BLaER1 (cell line): ENCODE data around the gene ATG9A.
"Not testable (repeated sequence)": the region's sequence is repeated elsewhere in the genome, so short reads cannot be mapped to it uniquely, and the experiment has no call there.

Experiments
- H3K27ac ChIP-seq: shearing (Covaris generic); formaldehyde crosslinking; 2 replicates; pipeline ENCODE4 v1.8.1; 2022
- H3K27me3 ChIP-seq: shearing (Covaris generic); formaldehyde crosslinking; 2 replicates; pipeline ENCODE4 v1.8.1; 2022
- H3K36me3 ChIP-seq: shearing (Covaris generic); formaldehyde crosslinking; 2 replicates; pipeline ENCODE4 v1.8.1; 2022
- H3K4me1 ChIP-seq: shearing (Covaris generic); formaldehyde crosslinking; 2 replicates; pipeline ENCODE4 v1.8.1; 2022
- H3K4me2 ChIP-seq: shearing (Covaris generic); formaldehyde crosslinking; 2 replicates; pipeline ENCODE4 v1.8.1; 2022
- H3K4me3 ChIP-seq: shearing (Covaris generic); formaldehyde crosslinking; 2 replicates; pipeline ENCODE4 v1.8.1; 2022
- H3K9ac ChIP-seq: shearing (Covaris generic); formaldehyde crosslinking; 2 replicates; pipeline ENCODE4 v1.8.1; 2022
- H3K9me3 ChIP-seq: shearing (Covaris generic); formaldehyde crosslinking; 2 replicates; pipeline ENCODE4 v1.8.1; 2022
- H4K20me1 ChIP-seq: shearing (Covaris generic); formaldehyde crosslinking; 2 replicates; pipeline ENCODE4 v1.8.1; 2022
- Cebpa-rat ChIP-seq: shearing (Covaris generic); IDR thresholded peaks from 2 replicates; pipeline ENCODE4 v1.8.1; 2022

The ATG9A gene

GRCh38 chr2:219270055-219270372 lies 40.6 kb upstream of the ATG9A start:
- Histone ChIP-seq H3K4me2 (no peak overlapping the region), H4K20me1 (no peaks in the 10 kb centered on the region), H3K4me3 (no peak overlapping the region), H3K27me3 (no peaks in the 10 kb centered on the region), H3K36me3 (no peaks in the 10 kb centered on the region), H3K9me3 (no peaks in the 10 kb centered on the region), H3K27ac (no peak overlapping the region), H3K9ac (no peak overlapping the region), H3K4me1 (0 out of 2 replicates have a peak, but pooled peaks cover 8% of the 10 kb centered on the region)
- no peak for TF ChIP-seq Cebpa-rat

- no peak for TF ChIP-seq Cebpa-rat
- Histone ChIP-seq H3K27me3 (no peaks in the 10 kb centered on the region), H3K9ac (no peak overlapping the region), H3K4me2 (no peak overlapping the region), H3K27ac (no peak overlapping the region), H3K4me3 (no peak overlapping the region), H3K4me1 (0 out of 2 replicates have a peak, but pooled peaks cover 8% of the 10 kb centered on the region), H3K36me3 (no peaks in the 10 kb centered on the region), H3K9me3 (no peaks in the 10 kb centered on the region), H4K20me1 (no peaks in the 10 kb centered on the region)
Observed at GRCh38 chr2:219269362-219270054, 40.1 kb upstream of the ATG9A start.

- Histone ChIP-seq H3K27ac (no peak overlapping the region), H3K4me1 (0 out of 2 replicates have a peak, but pooled peaks cover 8% of the 10 kb centered on the region), H3K9ac (no peak overlapping the region), H3K27me3 (no peaks in the 10 kb centered on the region), H3K4me3 (no peak overlapping the region), H4K20me1 (no peaks in the 10 kb centered on the region), H3K9me3 (no peaks in the 10 kb centered on the region), H3K4me2 (no peak overlapping the region), H3K36me3 (no peaks in the 10 kb centered on the region)
- no peak for TF ChIP-seq Cebpa-rat
Observed at GRCh38 chr2:219268294-219268693, 38.9 kb upstream of the ATG9A start.

- TF ChIP-seq Cebpa-rat, result no peak
- Histone ChIP-seq H3K4me3 (no peak overlapping the region), H3K4me1 (0 out of 2 replicates have a peak, but pooled peaks cover 10% of the 10 kb centered on the region), H4K20me1 (no peaks in the 10 kb centered on the region), H3K9ac (no peak overlapping the region), H3K27ac (no peak overlapping the region), H3K27me3 (no peaks in the 10 kb centered on the region), H3K9me3 (no peaks in the 10 kb centered on the region), H3K4me2 (no peak overlapping the region; the same call in 1 of the 2 replicates), H3K36me3 (no peaks in the 10 kb centered on the region)
Observed at GRCh38 chr2:219266886-219267285, 37.5 kb upstream of the ATG9A start.

DNA sequence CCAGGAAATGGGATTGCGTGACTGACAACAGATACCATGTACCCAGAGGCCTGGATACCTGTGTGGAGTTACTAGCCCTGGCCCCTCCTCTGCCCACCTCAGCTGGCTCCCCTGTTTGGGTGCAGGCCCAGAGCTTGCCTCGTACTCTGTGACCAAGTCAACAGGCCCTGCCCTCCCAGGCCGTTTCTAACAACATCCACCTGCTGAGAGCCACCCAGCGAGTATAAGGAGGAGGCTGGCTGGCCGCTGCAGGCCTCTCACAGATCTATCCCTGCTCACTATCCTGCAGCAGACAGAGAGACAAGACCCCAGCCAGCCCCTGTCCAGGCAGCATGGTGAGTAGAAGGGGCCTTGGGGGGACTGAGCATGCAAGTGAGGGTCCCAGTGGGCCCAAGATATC lies 36.8 kb upstream of the ATG9A start:
- no peak overlapping the region for H3K9ac ChIP-seq
- H3K4me1 ChIP-seq, result peaks cover 17% of the 10 kb centered on the region
- no peaks in the 10 kb centered on the region for H4K20me1 ChIP-seq
- H3K36me3 ChIP-seq, result no peaks in the 10 kb centered on the region
- H3K27me3 ChIP-seq, result no peaks in the 10 kb centered on the region
- H3K4me3 ChIP-seq, result no peak overlapping the region
- H3K4me2 ChIP-seq, result no peak overlapping the region; the same call in 1 of the 2 replicates
- no peaks in the 10 kb centered on the region for H3K9me3 ChIP-seq
- H3K27ac ChIP-seq, result no peak overlapping the region
- no peak for TF ChIP-seq Cebpa-rat

DNA sequence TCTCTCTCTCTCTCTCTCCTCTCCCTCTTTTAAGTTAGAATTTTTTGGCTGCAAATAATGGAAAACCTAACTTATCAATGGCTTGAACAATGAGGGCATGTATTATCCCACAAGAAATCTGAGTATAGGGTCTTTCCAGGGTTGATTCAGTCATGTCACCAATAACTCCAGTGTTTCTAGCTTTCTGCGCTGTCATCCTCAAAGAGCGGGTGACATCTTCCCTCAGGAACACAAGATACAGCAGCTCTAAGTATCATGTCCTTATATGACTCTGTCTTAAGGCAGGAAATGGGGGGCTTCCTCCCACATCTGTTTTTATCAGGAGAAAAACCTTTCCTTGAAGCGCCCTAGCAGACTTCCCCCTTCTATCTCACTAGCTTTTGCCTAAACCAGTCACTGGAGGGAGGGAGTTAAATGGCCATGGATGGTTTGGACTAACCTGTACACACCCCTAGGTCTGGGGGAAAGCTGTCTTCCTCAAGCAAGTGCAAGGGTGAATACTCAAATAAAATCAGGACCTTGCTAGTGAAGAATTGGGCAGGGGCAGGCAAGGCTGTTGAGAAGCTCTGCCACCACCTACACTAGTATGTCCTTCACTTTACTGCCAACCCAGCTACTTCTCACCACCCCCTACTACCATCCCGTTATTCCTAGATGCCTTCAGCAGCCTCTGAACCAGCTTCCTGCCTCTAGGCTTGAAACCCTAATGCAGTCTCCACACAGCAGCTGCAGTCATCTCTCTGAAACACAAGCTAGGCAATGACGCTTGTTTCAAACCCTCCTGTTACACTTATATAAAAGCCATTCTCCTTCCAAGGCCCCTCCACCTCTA lies 31.8 kb upstream of the ATG9A start:
- Histone ChIP-seq H3K4me1 (peaks cover 17% of the 10 kb centered on the region), H4K20me1 (no peaks in the 10 kb centered on the region), H3K27me3 (no peaks in the 10 kb centered on the region), H3K36me3 (no peaks in the 10 kb centered on the region), H3K9ac (no peak overlapping the region), H3K4me2 (peak overlapping the region; percentile 61), H3K4me3 (no peak overlapping the region), H3K27ac (no peak overlapping the region), H3K9me3 (no peaks in the 10 kb centered on the region)
- TF ChIP-seq Cebpa-rat, result no peak

- not testable (repeated sequence) for H3K9ac ChIP-seq, H3K27ac ChIP-seq, H4K20me1 ChIP-seq, H3K4me2 ChIP-seq, H3K4me3 ChIP-seq, H3K36me3 ChIP-seq, H3K27me3 ChIP-seq, H3K9me3 ChIP-seq
- H3K4me1 ChIP-seq, result peaks cover 31% of the 10 kb centered on the region
Observed at GRCh38 chr2:219258942-219259341, 29.5 kb upstream of the ATG9A start.

GRCh38 chr2:219254590-219255201 lies 25.3 kb upstream of the ATG9A start:
- Histone ChIP-seq H3K36me3 (peaks cover 10% of the 10 kb centered on the region; the same call in 1 of the 2 replicates), H4K20me1 (no peaks in the 10 kb centered on the region), H3K9me3 (no peaks in the 10 kb centered on the region), H3K27ac (peak overlapping the region; percentile 67), H3K4me3 (peak overlapping the region; percentile 71), H3K4me1 (peaks cover 57% of the 10 kb centered on the region), H3K9ac (peak overlapping the region; percentile 42; the same call in 1 of the 2 replicates), H3K27me3 (peaks cover 16% of the 10 kb centered on the region; the same call in 1 of the 2 replicates), H3K4me2 (peak overlapping the region; percentile 98)
- 0 out of 2 replicates have a peak, but pooled peaks have one; percentile 25 for TF ChIP-seq Cebpa-rat

- TF ChIP-seq Cebpa-rat, result no peak
- Histone ChIP-seq H3K4me2 (peak within 1 kb of the TSS; percentile 98), H4K20me1 (0 out of 2 replicates have a peak, but pooled peaks cover 2% of the 10 kb centered on the region), H3K4me1 (peaks cover 64% of the 10 kb centered on the region), H3K36me3 (peaks cover 10% of the 10 kb centered on the region; the same call in 1 of the 2 replicates), H3K27me3 (peaks cover 16% of the 10 kb centered on the region; the same call in 1 of the 2 replicates), H3K9me3 (no peaks in the 10 kb centered on the region), H3K4me3 (peak within 1 kb of the TSS; percentile 71), H3K27ac (peak within 1 kb of the TSS; percentile 67), H3K9ac (peak within 1 kb of the TSS; percentile 71)
Observed at GRCh38 chr2:219253753-219254589, 24.5 kb upstream of the ATG9A start, which contains the start of gene TUBA4A. Gene TUBA4A, minus strand, starts transcription at chr2:219253918. Its CDS starts 60 bp downstream, at chr2:219253858.
